ENCODE results near the gene IFI27L2. TPM values are rescaled to one million over a fixed set of nuclear protein-coding genes. Genes with fewer than 3 reads are reported as not detected.

IFI27L2 gene
- total and polyA plus RNA-seq, 2 of the 8 experiments (the other 6 are each of a cell fraction or from before 2014, with no cell fraction given): 14.0 to 69.6 TPM

DNA sequence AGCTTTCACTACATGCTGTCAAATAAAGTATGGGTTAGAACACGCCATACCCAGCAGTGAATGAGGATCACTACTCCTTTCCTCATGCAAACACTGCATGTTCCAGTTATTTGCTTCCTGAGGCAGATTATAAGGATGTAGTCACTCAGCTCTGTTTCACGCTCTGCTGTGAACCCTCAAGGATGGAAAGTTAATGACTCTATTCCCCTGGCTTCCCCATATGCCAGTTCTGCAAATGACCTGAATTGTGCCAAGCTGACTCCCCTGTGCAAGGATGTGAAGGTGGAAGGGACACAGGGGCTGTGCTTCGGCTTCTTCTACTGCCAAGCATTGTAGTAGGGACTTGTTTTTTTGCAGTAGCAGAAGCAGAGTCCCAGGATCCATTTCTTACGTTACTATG, 41.5 kb downstream of the IFI27L2 start:
- no peak for DNase-seq (ENCODE audit: low read depth in 1 of 2, low spot score in 2 of 2)
- Histone ChIP-seq H3K79me1 (ENCODE audit: low read depth, low read length) (no peaks in the 10 kb centered on the region), H3K23me2 (ENCODE audit: low read depth, low read length) (no peaks in the 10 kb centered on the region), H2BK20ac (ENCODE audit: low read length) (no peak overlapping the region), H2BK5ac (ENCODE audit: low read depth, low read length) (no peak overlapping the region), H3K4me3 (ENCODE audit: extremely low read depth in 1 of 4, insufficient read depth in 2 of 4, low read depth in 3 of 4, low read length in 4 of 4) (no peak overlapping the region), H3K27ac (ENCODE audit: low read depth, low read length) (no peak overlapping the region), H3K79me2 (ENCODE audit: control insufficient read depth in 1 of 2, insufficient read depth in 2 of 2, low read length in 2 of 2) (no peaks in the 10 kb centered on the region), H3K4me2 (ENCODE audit: insufficient read depth in 1 of 2, low read depth in 2 of 2, low read length in 2 of 2) (no peak overlapping the region), H3K9me3 (ENCODE audit: insufficient read depth in 2 of 2, low read depth in 1 of 2, low read length in 1 of 2) (no peaks in the 10 kb centered on the region), H4K20me1 (replicated peaks in 1 of 2; ENCODE audit: control insufficient read depth in 1 of 2, insufficient read depth in 2 of 2, low read length in 2 of 2) (no peaks in the 10 kb centered on the region), H3K36me3 (ENCODE audit: control insufficient read depth in 2 of 4, insufficient read depth in 4 of 4, low read length in 3 of 4) (no peaks in the 10 kb centered on the region), H4K91ac (replicated peaks; ENCODE audit: insufficient read length, low read length) (no peak overlapping the region), H2AK5ac (ENCODE audit: low read depth, low read length) (no peak overlapping the region), H4K5ac (ENCODE audit: insufficient read length, low read depth, low read length) (no peak overlapping the region), H3K4me1 (replicated peaks in 1 of 4; ENCODE audit: control insufficient read depth in 3 of 4, insufficient read depth in 4 of 4, low read length in 3 of 4) (no peaks in the 10 kb centered on the region), H3K18ac (ENCODE audit: extremely low read depth, low read length) (no peak overlapping the region), H3K9ac (replicated peaks in 1 of 4; ENCODE audit: extremely low read depth in 1 of 4, low read depth in 3 of 4, low read length in 3 of 4) (no peak overlapping the region), H2BK15ac (ENCODE audit: low read length) (no peak overlapping the region), H3K4ac (replicated peaks; ENCODE audit: insufficient read length, low read depth, low read length) (no peak overlapping the region), H2AFZ (ENCODE audit: low read length) (no peak overlapping the region), H4K8ac (ENCODE audit: extremely low read depth, insufficient read depth, low read length) (no peak overlapping the region), H3K56ac (replicated peaks; ENCODE audit: insufficient read length, low read depth, low read length) (no peak overlapping the region), H2BK12ac (ENCODE audit: low read depth, low read length) (no peak overlapping the region), H3K23ac (ENCODE audit: insufficient read length) (no peak overlapping the region), H2BK120ac (replicated peaks; ENCODE audit: low read depth, low read length) (no peak overlapping the region), H3K27me3 (replicated peaks in 1 of 4; ENCODE audit: control insufficient read depth in 3 of 4, extremely low read depth in 1 of 4, insufficient read depth in 3 of 4, low read length in 3 of 4) (no peaks in the 10 kb centered on the region), H3K14ac (ENCODE audit: insufficient read length) (no peak overlapping the region)
- no peak for FAIRE-seq
- WGBS, 2 experiments (ENCODE audit: extremely low coverage in 1 of 2, insufficient coverage in 1 of 2, insufficient read length in 1 of 2, insufficient replicate concordance in 2 of 2, low coverage in 1 of 2, low lambda C conversion rate in 2 of 2, missing lambda C conversion rate in 1 of 2): 88% methylated on average over 4 of the region's 4 CpGs; no CpG with 5 or more reads in 1 of the 2 experiments
- ChIA-PET CTCF (ENCODE audit: partially characterized antibody) (interaction anchor here (0.6 to 1.4 kb wide), 3 partner anchors 16 to 55 kb away, joined by 3 to 5 read pairs (median 4); no protein-coding TSS in a partner anchor), POLR2A (ENCODE audit: partially characterized antibody) (no interaction called here)
- no peak for TF ChIP-seq FOSL1 (IDR thresholded peaks at IDR 0.05; ENCODE audit: insufficient read depth, low read depth, low read length)
- no peak for TF ChIP-seq NRF1 (IDR thresholded peaks at IDR 0.05; ENCODE audit: low read depth, low read length)
